HCT116 (cell line): ENCODE measurements around the gene ACSM6. TPM values are rescaled to one million over a fixed set of nuclear protein-coding genes. Genes with fewer than 3 reads are reported as not detected.

Experiments used
- ATAC-seq: fragments of 200-7000 bp; cut with Tn5 transposase; 2 replicates; pipeline ENCODE4 v1.9.1; 2020; ENCODE audit warnings: mild to moderate bottlenecking, moderate library complexity
- BruUV-seq: library from RNA; stranded (reverse); fragments of 400-500 nt; replicated peaks from 2 replicates; lab custom pipeline; 2021; lab: Mats Ljungman, UMichigan
- CTCF ChIA-PET: fragments of 300-600 bp; sonication (Branson Sonifier 250); formaldehyde crosslinking; loops from one replicate; lab custom pipeline; 2021; ENCODE audit warnings: antibody characterized with exemption; lab: Charles Lee
- POLR2A ChIA-PET: fragments of 300-600, 350-600 bp; sonication (Branson Sonifier 250); formaldehyde crosslinking; loops from one replicate; lab custom pipeline; 2021; ENCODE audit warnings: antibody characterized with exemption; lab: Charles Lee
- RAD21 ChIA-PET, 2 experiments: fragments of 300-600 bp; sonication (Branson Sonifier 250); formaldehyde crosslinking; loops; one replicate each; lab custom pipeline; 2023; ENCODE audit warnings: low total read pairs in 2 of 2; ENCODE audit not compliant: uncharacterized antibody in 2 of 2, unreplicated experiment in 2 of 2, low non-redundant PET in 1 of 2; lab: Charles Lee
- DNase-seq: peaks from one replicate; pipeline ENCODE4 v3.0.0-alpha.2; 2010; ENCODE audit warnings: low read depth, low spot score
- H2AFZ ChIP-seq: fragments of 200-600 bp; shearing (Covaris generic), sonication (generic); 2 replicates; pipeline ENCODE4 v1.6.1; 2017; ENCODE audit warnings: low read depth, mixed run types, mixed read lengths, antibody characterized with exemption, low read length; ENCODE audit not compliant: poor library complexity, severe bottlenecking
- H3K27ac ChIP-seq: 2 replicates; pipeline ENCODE4 v1.5.1; 2012; ENCODE audit warnings: low read depth, low read length
- H3K27me3 ChIP-seq: fragments of 200-600 bp; sonication (generic); 2 replicates; pipeline ENCODE4 v1.6.1; 2016; ENCODE audit warnings: mixed run types, low read length, mixed read lengths; ENCODE audit not compliant: insufficient read depth
- H3K36me3 ChIP-seq, 2 experiments: fragments of 200-500 bp in 1 of 2; fragments of 200-600 bp in 1 of 2; sonication (Bioruptor generic) in 1 of 2; sonication (generic) in 1 of 2; 2 replicates each; pipeline versions ENCODE4 v1.5.1 to v1.6.1; 2014 to 2016; ENCODE audit warnings: low read length in 2 of 2, inconsistent platforms in 1 of 2, mixed read lengths in 1 of 2, mixed run types in 1 of 2; ENCODE audit not compliant: insufficient read depth in 2 of 2, control insufficient read depth in 1 of 2
- H3K4me1 ChIP-seq, 2 experiments: fragments of 200-600 bp in 1 of 2; sonication (generic) in 1 of 2; 2 replicates each; pipeline versions ENCODE4 v1.5.1 to v1.6.1; 2012 to 2017; ENCODE audit warnings: low read length in 2 of 2, inconsistent platforms in 1 of 2, mild to moderate bottlenecking in 1 of 2, mixed read lengths in 1 of 2, mixed run types in 1 of 2, moderate library complexity in 1 of 2; ENCODE audit not compliant: insufficient read depth in 2 of 2, control insufficient read depth in 1 of 2
- H3K4me2 ChIP-seq: fragments of 200-600 bp; sonication (generic); 2 replicates; pipeline ENCODE4 v1.6.1; 2017; ENCODE audit warnings: mixed run types, low read length, mixed read lengths
- H3K4me3 ChIP-seq, 2 experiments: fragments of 200-600 bp in 1 of 2; sonication (generic) in 1 of 2; replicated peaks in 1 of 2; 2 replicates each; pipeline ENCODE4 v1.5.1; 2011 to 2016; ENCODE audit warnings: low read length in 2 of 2, control low read depth in 1 of 2, low read depth in 1 of 2, mild to moderate bottlenecking in 1 of 2, mixed read lengths in 1 of 2, mixed run types in 1 of 2
- H3K79me2 ChIP-seq: fragments of 200-600 bp; sonication (generic); 2 replicates; pipeline ENCODE4 v1.6.1; 2017; ENCODE audit warnings: mild to moderate bottlenecking, mixed run types, low read length, moderate library complexity, mixed read lengths; ENCODE audit not compliant: insufficient read depth
- H3K9ac ChIP-seq: fragments of 200-600 bp; sonication (generic); 2 replicates; pipeline ENCODE4 v1.6.1; 2016; ENCODE audit warnings: low read length, mixed read lengths
- H3K9me2 ChIP-seq: fragments of 200-600 bp; sonication (generic), shearing (Covaris generic); 2 replicates; pipeline ENCODE4 v1.6.1; 2017; ENCODE audit warnings: mixed run types, mild to moderate bottlenecking, moderate library complexity; ENCODE audit not compliant: insufficient read depth
- H3K9me3 ChIP-seq, 2 experiments: fragments of 200-500 bp in 1 of 2; fragments of 200-600 bp in 1 of 2; sonication (Bioruptor generic) in 1 of 2; sonication (generic) in 1 of 2; 2 replicates each; pipeline ENCODE4 v1.6.1; 2014 to 2017; ENCODE audit warnings: low read length in 2 of 2, mixed read lengths in 2 of 2, inconsistent platforms in 1 of 2, low read depth in 1 of 2, mild to moderate bottlenecking in 1 of 2, mixed run types in 1 of 2, moderate library complexity in 1 of 2; ENCODE audit not compliant: control insufficient read depth in 1 of 2, insufficient read depth in 1 of 2
- H4K20me1 ChIP-seq: fragments of 200-600 bp; sonication (generic), shearing (Covaris generic); 2 replicates; pipeline ENCODE4 v1.6.1; 2017; ENCODE audit warnings: mixed run types, mild to moderate bottlenecking, moderate library complexity; ENCODE audit not compliant: insufficient read depth
- CBX3 ChIP-seq: IDR thresholded peaks from 2 replicates; pipeline ENCODE4 v1.6.1; 2012; ENCODE audit warnings: low read depth
- CEBPB ChIP-seq: IDR thresholded peaks from 2 replicates; pipeline ENCODE4 v1.6.1; 2012; ENCODE audit warnings: low read depth
- EGR1 ChIP-seq: IDR thresholded peaks from 2 replicates; pipeline ENCODE4 v1.6.1; 2012; ENCODE audit warnings: low read depth
- EZH2phosphoT487 ChIP-seq: fragments of 200-600 bp; IDR thresholded peaks from 2 replicates; pipeline ENCODE4 v1.6.1; 2018; ENCODE audit warnings: antibody characterized with exemption, borderline replicate concordance
- RAD21 ChIP-seq: IDR thresholded peaks from 2 replicates; pipeline ENCODE4 v1.6.1; 2012; ENCODE audit warnings: low read depth, mild to moderate bottlenecking
- YY1 ChIP-seq: IDR thresholded peaks from 2 replicates; pipeline ENCODE4 v1.6.1; 2011; ENCODE audit warnings: low read length, low read depth, moderate library complexity, mild to moderate bottlenecking; ENCODE audit not compliant: insufficient replicate concordance; ENCODE audit errors: extremely low read depth
- intact Hi-C: fragments of 100-400 bp; cut with micrococcal nuclease; formaldehyde crosslinking; loops from 2 replicates; pipeline ENCODE4 v1.10.0; 2022
- total RNA-seq: library from RNA; stranded (reverse); gene quantifications from one replicate; pipeline ENCODE4 v1.2.1, GENCODE V29; 2021; ENCODE audit not compliant: unreplicated experiment
- TF ChIP-seq, protein P1 (sequence below): IDR thresholded peaks from 2 replicates; pipeline ENCODE4 v1.6.1; 2012
- TF ChIP-seq, protein P2 (sequence below), 3 experiments: fragments of 200-600 bp in 1 of 3; sonication (generic) in 1 of 3; IDR thresholded peaks in 2 of 3; conservative IDR thresholded peaks in 1 of 3; 2 replicates each; pipeline ENCODE4 v1.5.1; 2012 to 2017; ENCODE audit warnings: low read depth in 2 of 3, low read length in 2 of 3, antibody characterized with exemption in 1 of 3, borderline replicate concordance in 1 of 3, control low read depth in 1 of 3, mild to moderate bottlenecking in 1 of 3, mixed read lengths in 1 of 3, mixed run types in 1 of 3, moderate library complexity in 1 of 3; ENCODE audit not compliant: insufficient read depth in 1 of 3

ACSM6 gene
- total RNA-seq, 1 experiment from 2014 or later: not detected

DNA sequence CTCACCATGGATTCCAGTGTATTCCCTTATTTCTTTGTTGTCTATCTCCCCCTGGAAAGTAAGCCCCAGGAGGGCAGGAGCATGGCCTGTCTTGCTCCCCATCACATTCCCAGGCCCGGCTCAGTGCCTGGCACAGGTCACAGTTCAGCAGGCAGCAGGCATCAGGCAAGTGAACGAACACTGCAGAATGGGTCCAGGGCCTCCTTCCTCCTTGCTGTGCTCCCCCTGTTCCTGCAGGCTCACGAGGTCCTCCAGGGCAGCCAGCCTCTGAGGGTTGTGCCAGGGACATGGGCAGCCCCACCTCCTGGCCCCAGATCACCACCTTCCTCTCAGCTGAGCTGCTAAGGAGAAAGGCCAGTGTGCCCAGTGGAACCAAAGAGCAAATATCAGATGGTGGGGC lies 55.0 kb downstream of the ACSM6 start:
- intact Hi-C loops: no loop called here
- POLR2A ChIA-PET: no interaction called here

More for the DNA sequence above, 55.0 kb downstream of the ACSM6 start:
- H3K4me3 ChIP-seq: no peak overlapping the region
- ATAC-seq (no peak), DNase-seq (no peak)
- H3K27me3 ChIP-seq: no peaks in the 10 kb centered on the region
- no peaks in the 10 kb centered on the region for H3K9me2 ChIP-seq
- no TSS peak for BruUV-seq
- peaks cover 0 to 15% of the 10 kb centered on the region in 2 experiments; a peak in 1 of 4 replicates for H3K4me1 ChIP-seq
- ChIA-PET CTCF (interaction anchor here (0.5 to 1.2 kb wide), 2 partner anchors 115 to 122 kb away, joined by 3 to 5 read pairs; no protein-coding TSS in a partner anchor), RAD21 (no interaction called here)
- no peaks in the 10 kb centered on the region for H4K20me1 ChIP-seq
- no peak overlapping the region for H2AFZ ChIP-seq
- no peak overlapping the region for H3K4me2 ChIP-seq
- 0 out of 4 replicates have a peak, but pooled peaks cover 5 to 6% of the 10 kb centered on the region in 2 experiments for H3K36me3 ChIP-seq
- no peak overlapping the region for H3K27ac ChIP-seq
- TF ChIP-seq EZH2phosphoT487 (no peak), CEBPB (no peak), RAD21 (no peak), EGR1 (no peak), CBX3 (no peak), YY1 (no peak)
- TF ChIP-seq, protein P1, sequence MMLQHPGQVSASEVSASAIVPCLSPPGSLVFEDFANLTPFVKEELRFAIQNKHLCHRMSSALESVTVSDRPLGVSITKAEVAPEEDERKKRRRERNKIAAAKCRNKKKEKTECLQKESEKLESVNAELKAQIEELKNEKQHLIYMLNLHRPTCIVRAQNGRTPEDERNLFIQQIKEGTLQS: no peak
- TF ChIP-seq, protein P2, sequence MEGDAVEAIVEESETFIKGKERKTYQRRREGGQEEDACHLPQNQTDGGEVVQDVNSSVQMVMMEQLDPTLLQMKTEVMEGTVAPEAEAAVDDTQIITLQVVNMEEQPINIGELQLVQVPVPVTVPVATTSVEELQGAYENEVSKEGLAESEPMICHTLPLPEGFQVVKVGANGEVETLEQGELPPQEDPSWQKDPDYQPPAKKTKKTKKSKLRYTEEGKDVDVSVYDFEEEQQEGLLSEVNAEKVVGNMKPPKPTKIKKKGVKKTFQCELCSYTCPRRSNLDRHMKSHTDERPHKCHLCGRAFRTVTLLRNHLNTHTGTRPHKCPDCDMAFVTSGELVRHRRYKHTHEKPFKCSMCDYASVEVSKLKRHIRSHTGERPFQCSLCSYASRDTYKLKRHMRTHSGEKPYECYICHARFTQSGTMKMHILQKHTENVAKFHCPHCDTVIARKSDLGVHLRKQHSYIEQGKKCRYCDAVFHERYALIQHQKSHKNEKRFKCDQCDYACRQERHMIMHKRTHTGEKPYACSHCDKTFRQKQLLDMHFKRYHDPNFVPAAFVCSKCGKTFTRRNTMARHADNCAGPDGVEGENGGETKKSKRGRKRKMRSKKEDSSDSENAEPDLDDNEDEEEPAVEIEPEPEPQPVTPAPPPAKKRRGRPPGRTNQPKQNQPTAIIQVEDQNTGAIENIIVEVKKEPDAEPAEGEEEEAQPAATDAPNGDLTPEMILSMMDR (IDR thresholded peaks at IDR 0.05 in 2 of 3, conservative IDR thresholded peaks at IDR 0.05 in 1 of 3; ENCODE audit: borderline replicate concordance in 1 of 3, insufficient read depth in 1 of 3, low read depth in 2 of 3, low read length in 2 of 3): no peak
- no peak overlapping the region for H3K9ac ChIP-seq
- H3K79me2 ChIP-seq: 0 out of 2 replicates have a peak, but pooled peaks cover 12% of the 10 kb centered on the region
- no peaks in the 10 kb centered on the region for H3K9me3 ChIP-seq
